PFSK-1 (cell line): Measurements from ENCODE around the gene FMN1.

Source experiments
- FOXP2 ChIP-seq: optimal IDR thresholded peaks from 2 replicates; pipeline ENCODE3; 2011; ENCODE audit warnings: borderline replicate concordance, control low read depth, inconsistent platforms; ENCODE audit not compliant: insufficient read depth; ENCODE audit errors: extremely low read length, extremely low read depth
- POLR2AphosphoS5 ChIP-seq: IDR thresholded peaks from 2 replicates; pipeline ENCODE4 v1.6.1; 2012; ENCODE audit warnings: low read depth, mild to moderate bottlenecking, control low read depth, low read length, moderate library complexity
- SIN3A ChIP-seq: IDR thresholded peaks from 2 replicates; pipeline ENCODE4 v1.6.1; 2012; ENCODE audit warnings: mild to moderate bottlenecking, low read length, moderate library complexity, borderline replicate concordance; ENCODE audit not compliant: insufficient read depth
- TAF1 ChIP-seq: IDR thresholded peaks from 2 replicates; pipeline ENCODE4 v1.6.1; 2012; ENCODE audit warnings: low read length, control low read depth, borderline replicate concordance; ENCODE audit not compliant: insufficient read depth
- TF ChIP-seq, protein P1 (sequence below), 2 experiments: IDR thresholded peaks; 2 replicates each; pipeline versions ENCODE4 v1.6.1 to v1.8.0; 2011 to 2012; ENCODE audit warnings: low read depth in 2 of 2, low read length in 2 of 2, control low read depth in 1 of 2, inconsistent platforms in 1 of 2, mild to moderate bottlenecking in 1 of 2, moderate library complexity in 1 of 2; ENCODE audit not compliant: insufficient read depth in 1 of 2

FMN1 gene

DNA sequence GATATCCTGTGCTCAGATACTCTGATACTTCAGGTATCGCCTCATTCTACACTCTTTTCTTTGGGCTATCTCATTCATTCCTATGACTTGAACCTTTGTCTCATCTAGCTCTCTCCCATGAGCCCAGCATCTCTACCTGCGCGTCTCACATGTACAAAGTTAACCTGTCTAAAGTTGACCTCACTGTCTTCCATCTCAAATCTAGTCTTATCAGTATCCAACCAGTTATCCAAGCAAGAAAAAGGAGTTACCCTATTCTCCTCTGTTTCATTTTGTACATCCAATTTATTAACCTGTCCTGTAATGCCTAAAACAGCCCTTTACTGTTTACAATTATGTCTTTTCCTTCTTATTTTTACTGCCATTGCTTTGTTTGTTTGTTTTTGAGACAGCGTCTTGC is 342.5 kb downstream of the FMN1 start:
- no peak for TF ChIP-seq TAF1
- TF ChIP-seq POLR2AphosphoS5, result no peak
- TF ChIP-seq, protein P1, sequence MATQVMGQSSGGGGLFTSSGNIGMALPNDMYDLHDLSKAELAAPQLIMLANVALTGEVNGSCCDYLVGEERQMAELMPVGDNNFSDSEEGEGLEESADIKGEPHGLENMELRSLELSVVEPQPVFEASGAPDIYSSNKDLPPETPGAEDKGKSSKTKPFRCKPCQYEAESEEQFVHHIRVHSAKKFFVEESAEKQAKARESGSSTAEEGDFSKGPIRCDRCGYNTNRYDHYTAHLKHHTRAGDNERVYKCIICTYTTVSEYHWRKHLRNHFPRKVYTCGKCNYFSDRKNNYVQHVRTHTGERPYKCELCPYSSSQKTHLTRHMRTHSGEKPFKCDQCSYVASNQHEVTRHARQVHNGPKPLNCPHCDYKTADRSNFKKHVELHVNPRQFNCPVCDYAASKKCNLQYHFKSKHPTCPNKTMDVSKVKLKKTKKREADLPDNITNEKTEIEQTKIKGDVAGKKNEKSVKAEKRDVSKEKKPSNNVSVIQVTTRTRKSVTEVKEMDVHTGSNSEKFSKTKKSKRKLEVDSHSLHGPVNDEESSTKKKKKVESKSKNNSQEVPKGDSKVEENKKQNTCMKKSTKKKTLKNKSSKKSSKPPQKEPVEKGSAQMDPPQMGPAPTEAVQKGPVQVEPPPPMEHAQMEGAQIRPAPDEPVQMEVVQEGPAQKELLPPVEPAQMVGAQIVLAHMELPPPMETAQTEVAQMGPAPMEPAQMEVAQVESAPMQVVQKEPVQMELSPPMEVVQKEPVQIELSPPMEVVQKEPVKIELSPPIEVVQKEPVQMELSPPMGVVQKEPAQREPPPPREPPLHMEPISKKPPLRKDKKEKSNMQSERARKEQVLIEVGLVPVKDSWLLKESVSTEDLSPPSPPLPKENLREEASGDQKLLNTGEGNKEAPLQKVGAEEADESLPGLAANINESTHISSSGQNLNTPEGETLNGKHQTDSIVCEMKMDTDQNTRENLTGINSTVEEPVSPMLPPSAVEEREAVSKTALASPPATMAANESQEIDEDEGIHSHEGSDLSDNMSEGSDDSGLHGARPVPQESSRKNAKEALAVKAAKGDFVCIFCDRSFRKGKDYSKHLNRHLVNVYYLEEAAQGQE (IDR thresholded peaks at IDR 0.05; ENCODE audit: insufficient read depth in 1 of 2, low read depth in 2 of 2, low read length in 2 of 2), result no peak
- no peak for TF ChIP-seq FOXP2
- TF ChIP-seq SIN3A, result no peak

DNA sequence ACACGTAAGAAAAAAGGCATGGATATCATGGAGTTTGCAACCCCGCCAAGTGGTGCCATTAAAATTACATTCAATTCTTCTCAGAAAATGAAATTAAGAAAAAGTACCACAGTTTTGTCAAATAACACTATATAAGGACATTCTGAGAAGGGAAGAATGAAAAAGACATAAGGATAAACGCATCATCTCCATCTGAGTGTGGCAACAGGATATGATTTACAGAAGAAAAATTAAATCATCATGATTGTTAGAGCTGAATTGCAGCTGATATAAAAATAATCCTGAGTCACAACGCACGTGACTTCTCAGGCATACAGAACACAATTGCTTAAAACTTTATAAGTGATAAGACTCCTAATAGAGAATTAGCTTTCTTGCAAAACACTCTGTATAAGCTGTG is 342.9 kb downstream of the FMN1 start:
- TF ChIP-seq SIN3A (no peak), TAF1 (no peak), POLR2AphosphoS5 (no peak), FOXP2 (no peak)
- TF ChIP-seq, protein P1 (IDR thresholded peaks at IDR 0.05; ENCODE audit: insufficient read depth in 1 of 2, low read depth in 2 of 2, low read length in 2 of 2), result no peak

DNA sequence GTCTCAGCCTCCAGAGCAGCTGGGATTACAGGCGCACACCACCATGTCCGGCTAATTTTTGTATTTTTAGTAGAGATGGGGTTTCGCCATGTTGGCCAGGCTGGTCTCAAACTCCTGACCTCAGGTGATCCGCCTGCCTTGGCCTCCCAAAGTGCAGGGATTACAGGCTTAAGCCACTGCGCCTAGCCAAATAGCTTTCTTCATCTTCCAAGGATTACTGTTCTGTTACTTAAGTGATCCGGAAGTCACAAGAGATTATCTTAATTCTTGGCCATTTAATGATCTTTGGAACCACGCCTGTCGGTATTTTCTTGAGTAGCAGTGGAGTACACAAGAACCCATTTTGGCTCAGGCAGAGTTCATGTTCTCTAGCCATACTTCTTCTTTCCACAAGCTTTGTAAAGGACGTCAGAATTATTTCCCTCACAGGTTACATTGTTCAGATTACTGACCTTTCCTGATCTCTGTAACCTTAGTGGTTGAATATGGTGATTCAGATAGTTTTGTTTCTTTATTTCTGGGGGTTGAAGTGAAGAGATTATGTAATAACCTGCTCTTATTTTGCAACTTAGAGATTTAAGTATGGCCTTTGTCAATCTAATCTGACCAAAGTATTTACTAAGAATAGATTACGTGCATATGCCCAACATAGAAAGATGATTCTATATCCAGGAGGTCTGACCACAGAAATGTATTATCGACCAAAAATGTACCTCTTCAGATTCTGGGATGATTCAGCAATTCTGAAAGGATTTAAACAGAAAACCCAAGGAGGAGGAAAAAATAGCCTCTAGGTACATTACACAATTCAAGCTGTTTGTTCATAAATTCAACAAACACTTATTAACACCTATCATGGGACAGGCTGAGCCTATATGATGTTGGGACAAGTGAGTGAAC is 344.5 kb downstream of the FMN1 start:
- TF ChIP-seq FOXP2 (no peak), TAF1 (no peak), SIN3A (no peak), POLR2AphosphoS5 (no peak)
- TF ChIP-seq, protein P1 (IDR thresholded peaks at IDR 0.05; ENCODE audit: insufficient read depth in 1 of 2, low read depth in 2 of 2, low read length in 2 of 2), result no peak

DNA sequence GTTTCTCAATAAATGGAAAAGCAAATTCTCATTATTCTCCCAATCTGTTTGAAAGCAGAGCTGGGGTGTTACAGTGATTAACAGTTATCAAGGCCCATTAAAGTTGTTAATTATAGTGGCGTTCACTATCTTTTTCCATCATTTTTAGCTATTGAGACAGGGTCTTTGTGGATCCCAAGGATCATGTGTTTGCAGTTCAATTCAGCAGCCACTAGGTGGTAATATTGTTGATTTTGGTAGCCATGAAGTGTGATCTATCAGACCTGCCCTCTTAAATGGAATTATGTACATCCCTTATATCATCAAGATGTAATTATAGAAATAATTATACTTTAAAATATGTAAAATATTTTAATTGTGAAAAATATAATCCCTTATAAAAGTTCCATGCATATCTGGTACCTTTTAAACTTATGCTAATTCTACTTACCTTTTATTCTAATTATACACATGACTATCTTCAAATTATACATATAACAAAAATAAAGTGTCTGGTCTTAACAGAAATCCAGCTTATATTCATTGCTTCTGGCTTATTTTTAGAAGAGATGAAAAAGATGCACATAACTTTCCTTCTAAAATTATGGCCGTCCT is 350.3 kb downstream of the FMN1 start:
- TF ChIP-seq, protein P1 (IDR thresholded peaks at IDR 0.05; ENCODE audit: insufficient read depth in 1 of 2, low read depth in 2 of 2, low read length in 2 of 2), result no peak
- TF ChIP-seq SIN3A (no peak), FOXP2 (no peak), TAF1 (no peak), POLR2AphosphoS5 (no peak)
